ENCODE measurements around the gene HSF5.

The HSF5 gene

GRCh38 chr17:58391302-58391984 is 96.8 kb downstream of the HSF5 start:
- no peak overlapping the region for H2AFZ ChIP-seq (ENCODE audit: low read depth, low read length)
- peaks cover 4% of the 10 kb centered on the region for H3K27me3 ChIP-seq (ENCODE audit: insufficient read depth, low read length)
- H3K9me3 ChIP-seq (ENCODE audit: low read length) = no peaks in the 10 kb centered on the region
- H3K36me3 ChIP-seq (ENCODE audit: insufficient read depth, low read length) = no peaks in the 10 kb centered on the region
- H3K4me1 ChIP-seq (ENCODE audit: insufficient read depth, low read length) = no peaks in the 10 kb centered on the region
- H3K4me3 ChIP-seq (ENCODE audit: low read length) = no peak overlapping the region

DNA sequence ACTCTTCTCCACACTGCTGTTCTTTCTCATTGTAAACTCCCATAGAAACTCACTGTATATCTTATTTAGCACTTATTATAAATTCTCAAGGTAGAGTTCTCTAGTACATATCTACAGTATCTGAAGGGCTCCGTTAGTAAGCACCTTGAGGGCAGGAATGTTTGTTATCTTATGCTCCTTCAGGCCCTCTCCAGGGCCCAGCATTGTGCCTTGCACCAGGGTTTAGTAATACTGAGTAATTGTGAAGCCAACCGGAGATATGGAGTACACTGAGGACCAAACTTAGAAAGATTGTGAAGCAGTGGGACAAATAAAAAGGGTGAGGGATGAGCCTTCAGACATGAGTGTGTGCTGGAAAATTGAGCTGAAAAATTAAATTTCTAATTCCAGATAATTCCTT is 97.3 kb downstream of the HSF5 start:
- Histone ChIP-seq H2AFZ (ENCODE audit: low read depth, low read length) (no peak overlapping the region), H3K27me3 (ENCODE audit: insufficient read depth, low read length) (peaks cover 4% of the 10 kb centered on the region), H3K4me1 (ENCODE audit: insufficient read depth, low read length) (no peaks in the 10 kb centered on the region), H3K9me3 (ENCODE audit: low read length) (no peaks in the 10 kb centered on the region), H3K36me3 (ENCODE audit: insufficient read depth, low read length) (no peaks in the 10 kb centered on the region), H3K4me3 (ENCODE audit: low read length) (no peak overlapping the region)

DNA sequence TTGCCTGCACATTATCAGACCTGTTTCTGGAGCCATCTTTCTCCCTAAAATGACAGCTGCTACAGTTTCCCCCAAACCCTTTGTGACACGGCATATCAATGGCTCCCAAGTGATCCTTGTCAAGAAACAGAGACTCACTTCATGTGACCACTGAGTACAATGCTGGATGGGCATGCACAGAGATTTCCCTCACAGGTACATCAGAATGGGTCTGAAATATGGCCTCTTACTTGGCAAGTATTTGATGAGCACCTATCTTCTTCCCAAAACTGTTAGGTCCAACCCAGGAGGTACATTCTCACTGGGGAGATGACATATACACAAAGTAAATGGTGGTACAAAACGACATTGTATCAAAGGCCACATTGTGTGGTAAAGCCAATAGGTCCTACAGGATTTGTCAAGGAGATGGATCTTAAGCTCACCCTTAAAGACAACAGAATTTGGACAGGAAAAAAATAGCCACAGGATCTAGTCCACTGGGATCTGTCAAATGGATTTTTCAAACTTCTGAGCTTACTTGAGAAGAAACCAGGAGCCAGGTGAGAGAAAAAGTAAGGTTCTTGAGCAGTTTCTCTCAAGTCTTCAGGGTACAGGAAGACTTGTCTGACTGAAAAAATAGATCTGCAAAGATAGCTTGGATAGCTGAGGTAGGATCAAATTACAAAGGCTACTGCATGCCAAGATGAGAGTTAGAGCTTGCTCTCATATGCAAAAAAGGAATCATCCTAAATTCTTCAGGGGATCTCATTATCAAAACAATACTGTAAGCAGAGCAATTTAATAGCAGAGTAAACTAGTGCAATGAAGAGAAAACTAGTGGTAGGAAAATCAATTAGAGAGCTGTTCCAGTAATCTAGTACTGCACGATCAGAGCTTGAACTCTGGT is 99.7 kb downstream of the HSF5 start:
- Histone ChIP-seq H3K4me3 (ENCODE audit: low read length) (no peak overlapping the region), H3K36me3 (ENCODE audit: insufficient read depth, low read length) (no peaks in the 10 kb centered on the region), H3K27me3 (ENCODE audit: insufficient read depth, low read length) (peaks cover 4% of the 10 kb centered on the region), H2AFZ (ENCODE audit: low read depth, low read length) (no peak overlapping the region), H3K9me3 (ENCODE audit: low read length) (no peaks in the 10 kb centered on the region), H3K4me1 (ENCODE audit: insufficient read depth, low read length) (no peaks in the 10 kb centered on the region)

- no peak overlapping the region for H2AFZ ChIP-seq (ENCODE audit: low read depth, low read length)
- peaks cover 4% of the 10 kb centered on the region for H3K27me3 ChIP-seq (ENCODE audit: insufficient read depth, low read length)
- no peaks in the 10 kb centered on the region for H3K36me3 ChIP-seq (ENCODE audit: insufficient read depth, low read length)
- H3K9me3 ChIP-seq (ENCODE audit: low read length) = no peaks in the 10 kb centered on the region
- H3K4me3 ChIP-seq (ENCODE audit: low read length) = no peak overlapping the region
- no peaks in the 10 kb centered on the region for H3K4me1 ChIP-seq (ENCODE audit: insufficient read depth, low read length)
Measured at GRCh38 chr17:58387834-58388233, 100.4 kb downstream of the HSF5 start.

DNA sequence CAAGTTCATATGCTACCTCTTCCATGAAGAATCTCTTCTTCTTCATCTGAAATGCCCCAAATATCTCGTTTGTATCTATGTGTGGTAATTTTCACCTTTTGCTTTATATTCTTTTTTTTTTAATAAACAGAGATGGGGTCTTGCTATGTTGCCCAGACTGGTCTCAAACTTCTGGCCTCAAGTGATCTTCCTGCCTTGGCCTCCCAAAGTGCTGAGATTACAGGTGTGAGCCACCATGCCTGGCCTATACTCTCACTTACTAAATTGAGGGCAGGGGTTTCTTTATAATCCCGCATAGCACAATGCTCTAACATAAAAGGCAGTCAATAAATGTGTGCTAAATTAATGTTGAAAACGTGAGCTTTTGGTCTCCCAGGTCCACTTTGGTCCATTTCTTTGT is 101.5 kb downstream of the HSF5 start:
- no peaks in the 10 kb centered on the region for H3K36me3 ChIP-seq (ENCODE audit: insufficient read depth, low read length)
- H3K4me1 ChIP-seq (ENCODE audit: insufficient read depth, low read length) = no peaks in the 10 kb centered on the region
- no peak overlapping the region for H2AFZ ChIP-seq (ENCODE audit: low read depth, low read length)
- no peak overlapping the region for H3K4me3 ChIP-seq (ENCODE audit: low read length)
- no peaks in the 10 kb centered on the region for H3K9me3 ChIP-seq (ENCODE audit: low read length)
- H3K27me3 ChIP-seq (ENCODE audit: insufficient read depth, low read length) = peaks cover 4% of the 10 kb centered on the region

DNA sequence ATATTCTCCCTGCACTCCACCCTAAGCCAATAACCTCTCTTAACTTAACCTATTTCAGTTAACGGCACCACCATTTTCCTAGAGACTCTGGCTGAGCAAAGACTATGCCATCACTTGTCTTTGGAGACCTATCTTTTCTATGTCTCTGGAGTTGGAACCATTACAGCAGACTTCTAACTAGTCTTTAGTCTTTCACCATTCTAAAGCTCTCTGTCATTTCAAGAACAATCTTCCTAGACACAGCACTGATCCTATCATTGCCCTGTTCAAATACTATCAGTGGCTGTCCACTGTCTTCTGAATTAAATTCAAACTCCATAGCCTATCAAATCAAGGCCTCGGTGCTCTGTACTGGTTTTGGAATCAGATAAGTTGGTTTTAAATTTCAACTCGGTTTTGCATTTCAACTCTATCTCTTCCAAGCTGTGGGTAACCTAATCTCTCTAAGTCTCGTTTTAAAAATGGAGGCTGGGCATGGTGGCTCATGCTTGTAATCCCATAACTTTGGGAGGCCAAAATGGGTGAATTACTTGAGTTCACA is 102.8 kb downstream of the HSF5 start:
- no peak overlapping the region for H3K4me3 ChIP-seq (ENCODE audit: low read length)

DNA sequence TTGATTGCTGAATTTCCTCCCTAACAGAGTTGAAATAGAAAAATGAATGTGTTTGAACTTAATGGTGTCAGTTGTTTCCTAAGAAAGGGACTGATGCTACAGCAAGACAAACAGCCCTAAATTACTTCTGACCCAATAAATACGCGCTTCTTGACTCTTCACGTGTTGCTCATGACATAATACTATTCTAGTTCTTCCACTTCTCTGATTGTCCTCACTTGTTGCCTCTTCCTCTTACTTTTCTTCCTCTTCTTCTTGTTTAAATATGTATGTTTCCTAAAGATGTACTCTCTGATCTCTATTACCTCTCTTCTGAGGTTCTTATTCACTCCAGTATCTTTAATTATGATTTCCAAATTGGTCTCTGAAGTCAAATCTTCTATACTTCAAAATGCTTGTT is 103.3 kb downstream of the HSF5 start:
- no peaks in the 10 kb centered on the region for H3K4me1 ChIP-seq (ENCODE audit: insufficient read depth, low read length)
- H3K27me3 ChIP-seq (ENCODE audit: insufficient read depth, low read length) = peaks cover 2% of the 10 kb centered on the region

More for the DNA sequence above, 102.8 kb downstream of the HSF5 start:
- Histone ChIP-seq H3K27me3 (ENCODE audit: insufficient read depth, low read length) (peaks cover 4% of the 10 kb centered on the region), H3K4me1 (ENCODE audit: insufficient read depth, low read length) (no peaks in the 10 kb centered on the region), H2AFZ (ENCODE audit: low read depth, low read length) (no peak overlapping the region), H3K9me3 (ENCODE audit: low read length) (no peaks in the 10 kb centered on the region), H3K36me3 (ENCODE audit: insufficient read depth, low read length) (no peaks in the 10 kb centered on the region)

DNA sequence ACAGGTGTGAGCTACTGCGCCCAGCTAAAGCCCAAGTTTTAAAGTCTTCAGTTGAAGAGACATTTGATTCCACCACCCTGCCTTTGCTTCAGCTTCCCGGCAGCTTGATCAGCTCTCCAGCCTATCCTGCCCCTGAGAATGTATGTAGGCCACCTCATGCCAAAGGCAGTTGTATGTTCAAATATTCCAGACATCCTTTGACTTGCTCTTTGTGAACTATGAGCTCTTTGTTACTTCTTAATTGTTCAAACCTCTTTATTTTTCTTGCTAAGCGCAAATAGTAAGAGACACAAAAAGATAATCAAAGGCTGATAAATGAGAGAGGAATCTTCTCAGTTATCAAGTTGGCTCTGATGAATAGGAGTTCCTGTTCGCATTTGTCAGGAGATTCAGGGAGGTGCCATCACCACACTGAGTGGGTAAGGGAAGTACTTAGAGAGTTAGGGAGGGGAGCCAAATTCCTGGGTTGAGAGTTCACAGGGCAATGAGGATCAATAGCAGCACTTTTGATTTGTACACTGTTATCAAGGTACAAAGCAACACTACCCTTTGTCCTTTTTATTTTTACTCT is 104.2 kb downstream of the HSF5 start:
- H3K4me1 ChIP-seq (ENCODE audit: insufficient read depth, low read length) = no peaks in the 10 kb centered on the region
- no peaks in the 10 kb centered on the region for H3K36me3 ChIP-seq (ENCODE audit: insufficient read depth, low read length)
- H3K27me3 ChIP-seq (ENCODE audit: insufficient read depth, low read length) = no peaks in the 10 kb centered on the region
- H3K9me3 ChIP-seq (ENCODE audit: low read length) = no peaks in the 10 kb centered on the region
- H2AFZ ChIP-seq (ENCODE audit: low read depth, low read length) = no peak overlapping the region
- no peak overlapping the region for H3K4me3 ChIP-seq (ENCODE audit: low read length)

More for the DNA sequence above, 103.3 kb downstream of the HSF5 start:
- Histone ChIP-seq H2AFZ (ENCODE audit: low read depth, low read length) (no peak overlapping the region), H3K36me3 (ENCODE audit: insufficient read depth, low read length) (no peaks in the 10 kb centered on the region), H3K9me3 (ENCODE audit: low read length) (no peaks in the 10 kb centered on the region), H3K4me3 (ENCODE audit: low read length) (no peak overlapping the region)

GRCh38 chr17:58382872-58383242 is 105.4 kb downstream of the HSF5 start:
- H3K27me3 ChIP-seq (ENCODE audit: insufficient read depth, low read length) = no peaks in the 10 kb centered on the region

DNA sequence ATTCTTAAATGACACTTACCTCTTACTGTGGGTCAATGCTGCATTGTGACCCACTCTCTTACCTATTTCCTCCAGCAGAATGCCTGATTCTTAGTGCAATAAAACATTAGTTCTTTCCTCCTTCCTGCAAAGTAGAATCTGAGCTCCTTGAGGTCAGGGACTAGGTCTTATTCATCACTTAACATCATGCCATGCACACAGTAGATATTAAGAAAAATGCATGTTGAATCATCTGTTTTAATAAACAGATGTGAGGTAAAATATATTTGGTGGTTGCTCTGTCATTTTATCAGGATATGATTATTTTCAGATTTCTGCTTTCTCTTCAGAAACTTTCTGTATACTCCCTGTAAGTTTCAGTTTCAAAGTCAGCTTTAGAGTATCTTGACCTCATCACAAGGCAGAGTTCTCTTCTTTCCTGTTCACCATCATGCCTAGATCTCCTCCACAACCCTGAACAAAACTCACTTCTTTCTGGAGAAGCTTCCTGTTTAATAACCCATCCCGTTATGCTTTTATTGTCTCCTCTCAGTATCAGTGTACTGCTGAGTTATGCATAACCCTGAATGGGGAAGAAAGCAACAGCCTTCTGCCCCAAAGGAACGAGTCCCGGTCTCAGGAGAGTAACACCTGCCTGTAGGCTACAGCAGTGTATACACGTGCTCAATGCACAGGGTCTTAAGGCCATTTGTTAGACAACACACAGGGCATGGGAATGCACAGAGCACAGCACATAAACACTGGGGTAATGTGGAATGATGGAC is 105.9 kb downstream of the HSF5 start:
- Histone ChIP-seq H3K9me3 (ENCODE audit: low read length) (no peaks in the 10 kb centered on the region), H2AFZ (ENCODE audit: low read depth, low read length) (no peak overlapping the region), H3K4me3 (ENCODE audit: low read length) (no peak overlapping the region), H3K36me3 (ENCODE audit: insufficient read depth, low read length) (no peaks in the 10 kb centered on the region), H3K27me3 (ENCODE audit: insufficient read depth, low read length) (no peaks in the 10 kb centered on the region), H3K4me1 (ENCODE audit: insufficient read depth, low read length) (no peaks in the 10 kb centered on the region)

More at GRCh38 chr17:58382872-58383242, 105.4 kb downstream of the HSF5 start:
- Histone ChIP-seq H3K4me1 (ENCODE audit: insufficient read depth, low read length) (no peaks in the 10 kb centered on the region), H3K9me3 (ENCODE audit: low read length) (no peaks in the 10 kb centered on the region), H2AFZ (ENCODE audit: low read depth, low read length) (no peak overlapping the region), H3K36me3 (ENCODE audit: insufficient read depth, low read length) (no peaks in the 10 kb centered on the region), H3K4me3 (ENCODE audit: low read length) (no peak overlapping the region)

DNA sequence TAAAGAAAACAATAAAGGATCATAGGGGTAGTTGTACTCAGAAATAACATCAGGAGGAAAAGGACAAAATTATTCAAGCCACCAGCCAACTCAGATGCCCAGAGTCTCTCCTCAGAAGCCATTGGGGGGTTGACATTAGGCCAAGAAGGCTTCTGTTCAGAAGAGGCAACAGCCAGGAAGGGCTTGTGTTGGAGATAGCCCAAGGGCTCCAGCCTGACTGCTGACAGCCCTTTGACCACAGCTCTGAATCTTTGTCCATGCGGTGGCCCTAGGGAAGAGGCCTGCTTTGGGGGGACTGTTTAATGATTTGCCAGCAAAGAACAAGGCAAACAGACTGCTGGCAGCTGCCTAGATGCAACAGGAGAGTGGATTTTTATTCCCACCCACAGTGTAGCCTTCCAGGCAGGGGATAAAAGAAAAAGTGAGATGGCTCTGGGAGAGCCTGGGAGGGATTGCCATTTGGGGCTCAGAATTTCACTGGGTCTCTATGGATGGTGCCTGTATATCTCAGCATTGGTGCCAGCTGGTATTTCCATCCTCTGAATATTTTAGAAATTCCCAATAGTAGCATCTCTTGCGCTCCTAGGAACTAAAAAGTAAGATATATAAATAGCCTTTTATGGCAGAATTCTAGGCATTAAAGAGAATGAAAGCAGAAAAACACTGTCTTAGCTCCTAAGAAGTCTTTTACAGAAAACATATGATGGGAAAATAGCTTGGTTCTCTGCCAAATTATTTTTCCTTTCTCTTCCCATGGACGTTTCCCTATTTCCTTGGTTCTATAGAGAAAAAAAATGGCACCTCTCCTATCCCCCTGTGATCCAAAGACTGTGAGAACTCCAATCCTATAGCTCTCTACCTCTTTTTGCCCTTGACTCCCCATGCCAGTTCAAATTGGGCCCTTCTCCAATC is 106.8 kb downstream of the HSF5 start:
- no peak overlapping the region for H2AFZ ChIP-seq (ENCODE audit: low read depth, low read length)
- no peaks in the 10 kb centered on the region for H3K36me3 ChIP-seq (ENCODE audit: insufficient read depth, low read length)
- H3K27me3 ChIP-seq (ENCODE audit: insufficient read depth, low read length) = no peaks in the 10 kb centered on the region
- no peaks in the 10 kb centered on the region for H3K4me1 ChIP-seq (ENCODE audit: insufficient read depth, low read length)
- no peaks in the 10 kb centered on the region for H3K9me3 ChIP-seq (ENCODE audit: low read length)
- no peak overlapping the region for H3K4me3 ChIP-seq (ENCODE audit: low read length)
